Thymus (tissue), 11 donors: Measurements from ENCODE around the gene ANKRD18B. TPM values are rescaled to one million over a fixed set of nuclear protein-coding genes. Genes with fewer than 3 reads are reported as not detected.
"Not testable (repeated sequence)": the region's sequence is repeated elsewhere in the genome, so short reads cannot be mapped to it uniquely, and the experiment has no call there.

Experiments used
- DNase-seq, 9 donors: peaks; one replicate each; pipeline ENCODE4 v3.0.0-alpha.2; 2013; ENCODE audit warnings: low spot score in 9 of 9, low read depth in 6 of 9, missing footprints in 1 of 9
- H3K27ac ChIP-seq, 2 donors: one replicate each; pipeline ENCODE4 v1.5.1; 2013; ENCODE audit warnings: control low read depth in 1 of 2, low read depth in 1 of 2, low read length in 1 of 2, mild to moderate bottlenecking in 1 of 2, moderate library complexity in 1 of 2
- H3K27me3 ChIP-seq, 2 donors: one replicate each; pipeline ENCODE4 v1.5.1; 2013; ENCODE audit warnings: low read length in 1 of 2; ENCODE audit not compliant: control insufficient read depth in 2 of 2, insufficient read depth in 1 of 2
- H3K36me3 ChIP-seq, 2 donors: one replicate each; pipeline ENCODE4 v1.5.1; 2013; ENCODE audit warnings: low read length in 1 of 2, mild to moderate bottlenecking in 1 of 2, moderate library complexity in 1 of 2; ENCODE audit not compliant: control insufficient read depth in 2 of 2, insufficient read depth in 2 of 2
- H3K4me1 ChIP-seq, 2 donors: one replicate each; pipeline ENCODE4 v1.5.1; 2013; ENCODE audit warnings: low read length in 2 of 2; ENCODE audit not compliant: control insufficient read depth in 2 of 2, insufficient read depth in 2 of 2
- H3K4me3 ChIP-seq, 2 donors: one replicate each; pipeline ENCODE4 v1.5.1; 2013; ENCODE audit warnings: low read length in 2 of 2, control low read depth in 1 of 2, mild to moderate bottlenecking in 1 of 2
- H3K9me3 ChIP-seq, 2 donors: one replicate each; pipeline ENCODE4 v1.5.1; 2013; ENCODE audit warnings: low read length in 1 of 2, mild to moderate bottlenecking in 1 of 2; ENCODE audit not compliant: control insufficient read depth in 2 of 2, insufficient read depth in 1 of 2
- WGBS: extraction: QIAGEN DNeasy Blood & Tissue Kit; methylation state at CpG from one replicate; pipeline ENCODE4 v1.1.7; 2013; 5-methylcytosine and 5-hydroxymethylcytosine counted together
- polyA plus RNA-seq: library from polyadenylated mRNA; stranded (reverse); fragments of 200-250 nt; gene quantifications from one replicate; pipeline ENCODE4 v1.2.3, GENCODE V29; 2013
- total RNA-seq: library from RNA; stranded (reverse); fragments of 120-200 nt; gene quantifications from one replicate; pipeline ENCODE4 v1.2.4, GENCODE V29; 2013
- donor health status: healthy.

The ANKRD18B gene
- total and polyA plus RNA-seq, 2 donors = 1.0 to 2.5 TPM

GRCh38 chr9:33506626-33507370 is 17.3 kb upstream of the ANKRD18B start:
- 87% methylated on average over 7 of the region's 7 CpGs for WGBS
- Histone ChIP-seq H3K36me3 (no peaks in the 10 kb centered on the region), H3K4me1 (no peaks in the 10 kb centered on the region), H3K4me3 (no peak overlapping the region), H3K9me3 (no peaks in the 10 kb centered on the region), H3K27me3 (no peaks in the 10 kb centered on the region), H3K27ac (no peak overlapping the region)
- no peak for DNase-seq

GRCh38 chr9:33510262-33511183 is 13.5 kb upstream of the ANKRD18B start:
- Histone ChIP-seq H3K4me1 (no peaks in the 10 kb centered on the region), H3K27me3 (no peaks in the 10 kb centered on the region), H3K27ac (peak overlapping the region; percentile 75 to 76), H3K36me3 (no peaks in the 10 kb centered on the region), H3K4me3 (peak overlapping the region; percentile 68 to 78), H3K9me3 (no peaks in the 10 kb centered on the region)
- 9% methylated on average over 32 of the region's 32 CpGs for WGBS
- DNase-seq = peak; percentile 37 to 84 (median 51)

GRCh38 chr9:33511184-33511517 is 12.9 kb upstream of the ANKRD18B start:
- H3K36me3 ChIP-seq, DNase-seq, H3K9me3 ChIP-seq, H3K27me3 ChIP-seq, H3K4me1 ChIP-seq: not testable (repeated sequence)
- Histone ChIP-seq H3K27ac (peak overlapping the region in 1 of 2 donors; percentile 76), H3K4me3 (peak overlapping the region; percentile 68 to 78)
- WGBS = 2% methylated on average over 8 of the region's 8 CpGs

- not testable (repeated sequence) for H3K27ac ChIP-seq, H3K9me3 ChIP-seq, H3K27me3 ChIP-seq, H3K4me3 ChIP-seq, H3K4me1 ChIP-seq, H3K36me3 ChIP-seq, DNase-seq
- WGBS = 97% methylated on average over 2 of the region's 2 CpGs
Observed at GRCh38 chr9:33512535-33512934, 11.5 kb upstream of the ANKRD18B start.

DNA sequence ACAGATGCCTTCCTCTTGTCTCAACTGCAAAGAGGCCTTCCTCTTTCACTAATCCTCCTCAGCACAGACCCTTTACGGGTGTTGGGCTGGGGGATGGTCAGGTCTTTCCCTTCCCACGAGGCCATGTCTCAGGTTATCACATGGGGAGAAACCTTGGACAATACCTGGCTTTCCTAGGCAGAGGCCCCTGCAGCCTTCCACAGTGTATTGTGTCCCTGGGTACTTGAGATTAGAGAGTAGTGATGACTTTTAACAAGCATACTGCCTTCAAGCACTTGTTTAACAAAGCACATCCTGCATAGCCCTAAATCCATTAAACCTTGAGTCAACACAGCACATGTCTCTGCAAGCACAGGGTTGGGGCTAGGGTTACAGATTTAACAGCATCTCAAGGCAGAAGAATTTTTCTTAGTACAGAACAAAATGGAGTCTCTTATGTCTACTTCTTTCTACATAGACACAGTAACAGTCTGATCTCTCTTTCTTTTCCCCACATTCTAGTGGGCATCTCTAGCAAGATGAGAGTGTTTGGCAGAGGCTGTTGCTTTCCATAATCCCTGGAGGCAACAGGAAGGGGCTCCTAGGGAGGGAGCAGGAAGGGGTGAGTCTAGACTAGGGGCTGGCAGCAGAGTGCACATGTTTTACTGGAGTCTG is 8.6 kb upstream of the ANKRD18B start:
- H3K4me1 ChIP-seq, H3K27me3 ChIP-seq, H3K9me3 ChIP-seq, H3K27ac ChIP-seq, H3K4me3 ChIP-seq, H3K36me3 ChIP-seq, DNase-seq: not testable (repeated sequence)
- WGBS = 84% methylated on average over 2 of the region's 2 CpGs

DNA sequence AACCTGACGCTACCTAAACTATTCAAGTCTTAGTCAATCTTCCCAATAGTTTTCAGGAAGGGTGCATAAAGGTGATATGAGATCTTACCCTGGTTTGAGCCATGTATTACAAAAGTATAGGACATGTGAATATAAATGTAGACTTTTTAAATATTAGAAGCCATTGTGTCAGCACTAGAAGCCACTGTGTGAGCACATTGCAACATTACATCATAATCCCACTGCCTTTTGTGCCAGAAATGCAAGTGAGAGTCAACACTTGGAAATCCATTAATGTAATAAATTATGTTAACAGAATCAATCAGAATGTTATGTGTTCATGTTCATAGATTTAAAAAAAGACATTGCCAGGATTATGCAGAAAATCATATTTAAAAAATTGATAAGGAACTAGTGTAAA is 7.7 kb upstream of the ANKRD18B start:
- H3K27me3 ChIP-seq, H3K4me3 ChIP-seq, H3K9me3 ChIP-seq, H3K36me3 ChIP-seq, H3K4me1 ChIP-seq, DNase-seq, H3K27ac ChIP-seq: not testable (repeated sequence)
- 93% methylated on average over 1 of the region's 1 CpG for WGBS

DNA sequence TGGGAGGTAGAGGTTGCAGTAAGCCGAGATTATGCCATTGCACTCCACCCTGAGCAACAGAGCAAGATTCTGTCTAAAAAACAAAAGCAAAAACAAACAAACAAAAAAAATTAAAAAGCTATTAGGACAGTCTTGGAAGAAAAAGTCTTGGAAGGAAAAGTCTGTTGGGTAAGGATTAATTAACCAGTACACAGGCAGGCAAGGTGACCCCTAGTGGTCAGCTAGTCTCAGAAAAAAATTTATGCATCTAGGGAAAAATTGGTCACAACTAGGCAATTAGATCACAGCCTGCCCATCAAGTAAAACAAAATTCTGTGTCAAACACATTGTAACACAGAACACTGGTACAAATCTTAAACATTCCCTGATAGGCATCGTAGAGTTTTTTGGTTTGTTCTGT is 6.7 kb upstream of the ANKRD18B start:
- 91% methylated on average over 2 of the region's 2 CpGs for WGBS
- Histone ChIP-seq H3K9me3 (no peaks in the 10 kb centered on the region), H3K36me3 (no peaks in the 10 kb centered on the region), H3K4me3 (no peak overlapping the region), H3K27ac (no peak overlapping the region), H3K27me3 (peaks cover 2 to 9% of the 10 kb centered on the region in 2 donors), H3K4me1 (no peaks in the 10 kb centered on the region)
- DNase-seq = peak in 2 of 9 donors; percentile 9 to 26

DNA sequence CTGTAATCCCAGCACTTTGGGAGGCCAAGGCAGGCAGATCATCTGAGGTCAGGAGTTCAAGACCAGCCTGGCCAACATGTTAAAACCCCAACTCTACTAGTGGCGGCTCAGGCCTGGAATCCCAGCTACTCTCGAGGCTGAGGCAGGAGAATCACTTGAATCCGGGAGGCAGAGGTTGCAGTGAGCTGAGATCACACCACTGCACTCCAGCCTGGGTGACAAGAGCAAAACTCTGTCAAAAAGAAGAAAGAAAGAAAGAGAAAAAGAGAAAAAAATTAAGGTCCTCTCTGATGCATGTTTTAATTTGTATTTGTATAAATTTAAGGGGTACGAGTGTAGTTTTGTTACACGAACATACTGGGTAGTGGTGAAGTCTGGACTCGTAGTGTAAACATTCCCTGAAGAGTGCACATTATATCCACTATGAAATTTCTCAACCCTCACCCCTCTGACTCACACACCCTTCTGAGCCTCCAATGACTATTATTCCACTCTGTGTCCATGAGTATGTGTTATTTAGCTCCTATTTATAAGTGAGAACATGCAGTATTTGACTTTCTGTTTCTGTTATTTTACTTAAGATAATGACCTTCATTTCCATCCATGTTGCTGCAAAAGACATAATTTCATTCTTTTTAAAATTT is 6.0 kb upstream of the ANKRD18B start:
- H3K27ac ChIP-seq, H3K4me1 ChIP-seq, H3K9me3 ChIP-seq, DNase-seq, H3K36me3 ChIP-seq, H3K4me3 ChIP-seq: not testable (repeated sequence)
- WGBS = 68% methylated on average over 6 of the region's 6 CpGs
- H3K27me3 ChIP-seq = peaks cover 2 to 11% of the 10 kb centered on the region in 2 donors
